ENCODE measurements around the gene CFAP161. TPM values are rescaled to one million over a fixed set of nuclear protein-coding genes. Genes with fewer than 3 reads are reported as not detected.

CFAP161 gene
- total and polyA plus RNA-seq, 7 donors, result 0.03 to 0.28 TPM; not detected in 5

DNA sequence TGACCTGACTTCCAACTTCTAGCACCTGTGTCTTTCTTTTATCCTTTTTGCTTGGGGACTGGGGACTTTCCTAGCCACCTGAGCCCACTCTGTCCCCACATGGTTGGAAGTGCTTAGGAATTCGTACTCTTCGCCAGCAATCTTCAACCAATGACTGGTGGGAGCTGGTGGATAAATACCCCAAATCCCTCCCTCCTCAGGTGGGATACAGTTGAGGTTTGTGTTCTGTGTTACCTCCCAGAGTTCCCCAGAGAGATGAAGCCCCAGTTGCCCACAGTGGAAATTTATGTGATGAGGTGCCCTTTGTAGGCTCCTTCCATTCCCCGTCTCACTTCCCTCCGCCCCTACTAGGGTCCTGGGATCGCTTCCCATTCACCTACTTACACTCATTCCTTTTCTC lies 40.1 kb upstream of the CFAP161 start:
- no peak overlapping the region for H3K27ac ChIP-seq
- no peaks in the 10 kb centered on the region for H3K9me3 ChIP-seq
- TF ChIP-seq, protein P1, sequence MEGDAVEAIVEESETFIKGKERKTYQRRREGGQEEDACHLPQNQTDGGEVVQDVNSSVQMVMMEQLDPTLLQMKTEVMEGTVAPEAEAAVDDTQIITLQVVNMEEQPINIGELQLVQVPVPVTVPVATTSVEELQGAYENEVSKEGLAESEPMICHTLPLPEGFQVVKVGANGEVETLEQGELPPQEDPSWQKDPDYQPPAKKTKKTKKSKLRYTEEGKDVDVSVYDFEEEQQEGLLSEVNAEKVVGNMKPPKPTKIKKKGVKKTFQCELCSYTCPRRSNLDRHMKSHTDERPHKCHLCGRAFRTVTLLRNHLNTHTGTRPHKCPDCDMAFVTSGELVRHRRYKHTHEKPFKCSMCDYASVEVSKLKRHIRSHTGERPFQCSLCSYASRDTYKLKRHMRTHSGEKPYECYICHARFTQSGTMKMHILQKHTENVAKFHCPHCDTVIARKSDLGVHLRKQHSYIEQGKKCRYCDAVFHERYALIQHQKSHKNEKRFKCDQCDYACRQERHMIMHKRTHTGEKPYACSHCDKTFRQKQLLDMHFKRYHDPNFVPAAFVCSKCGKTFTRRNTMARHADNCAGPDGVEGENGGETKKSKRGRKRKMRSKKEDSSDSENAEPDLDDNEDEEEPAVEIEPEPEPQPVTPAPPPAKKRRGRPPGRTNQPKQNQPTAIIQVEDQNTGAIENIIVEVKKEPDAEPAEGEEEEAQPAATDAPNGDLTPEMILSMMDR (IDR thresholded peaks at IDR 0.05), result no peak
- WGBS, 3 donors, result 94 to 97% (median 96%) methylated on average over 5 of the region's 5 CpGs
- H3K4me1 ChIP-seq, result peaks cover 19% of the 10 kb centered on the region
- ATAC-seq (no peak), DNase-seq (no peak)
- H3K27me3 ChIP-seq (ENCODE audit: insufficient read depth in 3 of 3, low read length in 2 of 3), result peaks cover 0 to 2% (median 0%) of the 10 kb centered on the region in 3 donors
- no peak overlapping the region for H3K4me3 ChIP-seq
- intact Hi-C loops (cut with DNase I), result no loop called here
- no peaks in the 10 kb centered on the region for H3K36me3 ChIP-seq (ENCODE audit: insufficient read depth in 1 of 2, low read depth in 1 of 2)

DNA sequence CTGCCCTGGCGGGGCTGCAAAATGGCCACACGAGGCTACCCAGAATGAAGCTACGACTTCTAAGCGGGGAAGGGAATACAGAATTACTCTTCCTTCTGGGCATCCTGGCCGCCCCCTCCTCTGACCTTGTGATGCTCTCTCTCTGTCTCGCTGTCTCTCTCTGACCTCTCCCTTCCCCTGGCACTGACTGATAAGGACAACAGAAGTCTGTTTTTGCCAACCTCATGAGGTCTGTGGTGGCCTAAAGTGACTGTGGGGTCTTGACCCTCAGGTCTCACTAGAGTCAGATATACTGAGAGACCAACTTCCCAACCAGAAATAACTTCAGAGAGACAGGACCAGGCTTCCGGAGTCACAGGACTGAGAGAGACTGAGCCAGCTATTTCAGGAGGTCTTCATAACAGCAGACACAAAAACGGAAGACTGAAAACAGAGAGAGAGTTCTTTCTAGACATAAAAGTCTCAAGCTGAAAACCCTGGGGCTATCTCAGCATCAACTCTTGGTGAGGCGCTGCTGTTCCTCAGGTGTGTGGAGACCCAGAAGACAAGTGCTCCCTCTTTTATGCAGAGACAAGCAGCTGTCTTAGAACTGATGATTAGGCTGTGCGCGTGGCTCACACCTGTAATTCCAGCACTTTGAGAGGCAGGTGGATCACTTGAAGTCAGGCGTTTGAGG lies 38.2 kb upstream of the CFAP161 start:
- intact Hi-C loops (cut with DNase I), result loop anchor here in 1 of 2 donors (5.0 kb wide), 1 partner anchor 99 kb away; no protein-coding TSS in a partner anchor
- no peaks in the 10 kb centered on the region for H3K36me3 ChIP-seq (ENCODE audit: insufficient read depth in 1 of 2, low read depth in 1 of 2)
- DNase-seq, result no peak
- peaks cover 19% of the 10 kb centered on the region for H3K4me1 ChIP-seq
- 79 to 89% (median 85%) methylated on average over 12 of the region's 12 CpGs for WGBS, 3 donors
- no peaks in the 10 kb centered on the region for H3K9me3 ChIP-seq
- H3K4me3 ChIP-seq, result no peak overlapping the region
- no peak overlapping the region for H3K27ac ChIP-seq
- peaks cover 0 to 4% (median 0%) of the 10 kb centered on the region in 3 donors for H3K27me3 ChIP-seq (ENCODE audit: insufficient read depth in 3 of 3, low read length in 2 of 3)
- TF ChIP-seq, protein P1 (IDR thresholded peaks at IDR 0.05), result no peak
- ATAC-seq, result no peak

GRCh38 chr15:81096398-81096797 lies 37.7 kb upstream of the CFAP161 start:
- no peaks in the 10 kb centered on the region for H3K9me3 ChIP-seq
- ATAC-seq, result no peak
- WGBS, 3 donors, result 89 to 90% (median 89%) methylated on average over 6 of the region's 6 CpGs
- TF ChIP-seq, protein P1 (IDR thresholded peaks at IDR 0.05), result no peak
- no peaks in the 10 kb centered on the region for H3K36me3 ChIP-seq (ENCODE audit: insufficient read depth in 1 of 2, low read depth in 1 of 2)
- H3K27ac ChIP-seq, result no peak overlapping the region
- H3K4me3 ChIP-seq, result no peak overlapping the region
- H3K4me1 ChIP-seq, result peaks cover 19% of the 10 kb centered on the region
- H3K27me3 ChIP-seq (ENCODE audit: insufficient read depth in 3 of 3, low read length in 2 of 3), result peaks cover 0 to 4% (median 0%) of the 10 kb centered on the region in 3 donors
- DNase-seq, result no peak
- intact Hi-C loops (cut with DNase I), result loop anchor here in 1 of 2 donors (5.0 kb wide), 1 partner anchor 99 kb away; no protein-coding TSS in a partner anchor

GRCh38 chr15:81097116-81097889 lies 36.8 kb upstream of the CFAP161 start:
- intact Hi-C loops (cut with DNase I), result loop anchor here in 1 of 2 donors (5.0 kb wide), 1 partner anchor 100 kb away; no protein-coding TSS in a partner anchor
- Histone ChIP-seq H3K9me3 (no peaks in the 10 kb centered on the region), H3K4me3 (no peak overlapping the region), H3K4me1 (peaks cover 15% of the 10 kb centered on the region), H3K27me3 (ENCODE audit: insufficient read depth in 3 of 3, low read length in 2 of 3) (peaks cover 0 to 4% (median 0%) of the 10 kb centered on the region in 3 donors), H3K27ac (no peak overlapping the region), H3K36me3 (ENCODE audit: insufficient read depth in 1 of 2, low read depth in 1 of 2) (no peaks in the 10 kb centered on the region)
- 66 to 74% (median 69%) methylated on average over 10 of the region's 10 CpGs for WGBS, 3 donors
- DNase-seq (no peak), ATAC-seq (no peak)
- TF ChIP-seq, protein P1 (IDR thresholded peaks at IDR 0.05), result no peak

All from psoas muscle (tissue), 8 donors.